NCI-H345 (cell line): ENCODE measurements around the gene C2CD3.

Experiments
- DNase-seq: peaks from one replicate; lab custom pipeline; 2025; lab: John Stamatoyannopoulos, UW

The C2CD3 gene

GRCh38 chr11:74020539-74020938, 150.3 kb downstream of the C2CD3 start:
- no peak for DNase-seq

- no peak for DNase-seq
These were observed 150.9 kb downstream of the C2CD3 start for GRCh38 chr11:74019860-74020259.

GRCh38 chr11:74019104-74019738, 151.6 kb downstream of the C2CD3 start:
- DNase-seq = no peak

GRCh38 chr11:74018331-74019005, 152.3 kb downstream of the C2CD3 start:
- no peak for DNase-seq

GRCh38 chr11:74017631-74018030, 153.2 kb downstream of the C2CD3 start:
- no peak for DNase-seq

GRCh38 chr11:74015919-74016684, 154.7 kb downstream of the C2CD3 start:
- DNase-seq = no peak

GRCh38 chr11:74014880-74015279, 155.9 kb downstream of the C2CD3 start:
- DNase-seq = no peak

- DNase-seq = no peak
These were observed 157.7 kb downstream of the C2CD3 start for GRCh38 chr11:74013141-74013540.

GRCh38 chr11:74012074-74012809, 158.6 kb downstream of the C2CD3 start:
- no peak for DNase-seq

GRCh38 chr11:74011360-74012073, 159.3 kb downstream of the C2CD3 start:
- DNase-seq = no peak

GRCh38 chr11:74010306-74011300, 160.2 kb downstream of the C2CD3 start:
- DNase-seq = no peak

- no peak for DNase-seq
These were observed 161.0 kb downstream of the C2CD3 start for GRCh38 chr11:74009675-74010305.

GRCh38 chr11:74009230-74009547, 161.6 kb downstream of the C2CD3 start:
- no peak for DNase-seq

GRCh38 chr11:74008373-74009229, 162.2 kb downstream of the C2CD3 start, which contains the start of gene UCP3:
UCP3 (minus strand) TSS chr11:74009085; CDS start chr11:74007042, 2,043 bp downstream.
- DNase-seq = no peak

- no peak for DNase-seq
These were observed 163.0 kb downstream of the C2CD3 start for GRCh38 chr11:74007691-74008372.

GRCh38 chr11:74006743-74007304, 164.0 kb downstream of the C2CD3 start:
- DNase-seq = no peak

- DNase-seq = no peak
These were observed 164.9 kb downstream of the C2CD3 start for GRCh38 chr11:74005721-74006517.
